Heart left ventricle (tissue), 16 donors: ENCODE measurements around the gene MPPE1. TPM values are rescaled to one million over a fixed set of nuclear protein-coding genes. Genes with fewer than 3 reads are reported as not detected.

ENCODE experiments used
- ATAC-seq, 4 donors: fragments of 200-7000 bp; cut with Tn5 transposase; one replicate each; pipeline ENCODE4 v1.9.1; 2020 to 2022; ENCODE audit warnings: moderate library complexity in 4 of 4, mild to moderate bottlenecking in 3 of 4, moderate number of reproducible peaks in 1 of 4
- DNase-seq, 5 donors: peaks; one replicate each; pipeline ENCODE4 v3.0.0-alpha.2; 2020
- H3K27ac ChIP-seq, 12 donors: fragments of 200-600 bp; sonication (generic) in 4 of 12; one replicate each; pipeline versions ENCODE4 v1.5.0 to v1.8.0; 2016 to 2022; ENCODE audit warnings: mild to moderate bottlenecking in 2 of 12
- H3K27me3 ChIP-seq, 9 donors: fragments of 200-600 bp; sonication (generic) in 2 of 9; one replicate each; pipeline versions ENCODE4 v1.5.1 to v1.8.0; 2016 to 2022; ENCODE audit warnings: mild to moderate bottlenecking in 3 of 9
- H3K36me3 ChIP-seq, 9 donors: fragments of 200-600 bp; sonication (generic) in 2 of 9; one replicate each; pipeline versions ENCODE4 v1.5.0 to v1.8.0; 2018 to 2022; ENCODE audit warnings: mild to moderate bottlenecking in 2 of 9
- H3K4me1 ChIP-seq, 12 donors: fragments of 200-600 bp; sonication (generic) in 4 of 12; one replicate each; pipeline versions ENCODE4 v1.5.0 to v1.8.0; 2016 to 2022; ENCODE audit warnings: mild to moderate bottlenecking in 3 of 12
- H3K4me3 ChIP-seq, 12 donors: fragments of 200-600 bp; sonication (generic) in 4 of 12; one replicate each; pipeline versions ENCODE4 v1.5.0 to v1.8.0; 2017 to 2022; ENCODE audit warnings: mild to moderate bottlenecking in 9 of 12, moderate library complexity in 4 of 12
- H3K9me3 ChIP-seq, 12 donors: fragments of 200-600 bp; sonication (generic) in 4 of 12; one replicate each; pipeline versions ENCODE4 v1.5.0 to v1.8.0; 2016 to 2022; ENCODE audit warnings: mild to moderate bottlenecking in 1 of 12
- POLR2A ChIP-seq, 2 donors: fragments of 450-650 bp; IDR thresholded peaks; one replicate each; pipeline ENCODE4 v1.6.1; 2017; ENCODE audit warnings: antibody characterized with exemption in 2 of 2, mild to moderate bottlenecking in 2 of 2, moderate library complexity in 2 of 2
- WGBS, 4 donors: extraction: QIAGEN DNeasy Blood & Tissue Kit in 2 of 4; methylation state at CpG; one replicate each; pipeline versions ENCODE4 v1.1.5 to v1.1.7; 2013 to 2018; 5-methylcytosine and 5-hydroxymethylcytosine counted together
- intact Hi-C, 10 donors: fragments of 100-400 bp; cut with DNase I; formaldehyde crosslinking; loops; one replicate each; pipeline versions ENCODE4 v1.11.1 to v1.14.2; 2022
- polyA plus RNA-seq, 2 donors: library from polyadenylated mRNA; stranded (reverse); fragments of 200-250 nt; gene quantifications; one replicate each; pipeline ENCODE4 v1.2.3, GENCODE V29; 2013
- total RNA-seq, 9 donors: library from RNA; depleted of rRNA in 2 of 9; stranded (reverse); fragments of >200 nt in 2 of 9; fragmentation: NEBNext Ultra II Directional in 3 of 9; extraction: Animal tissue kit (Norgen Biotek cat#: 25700) in 3 of 9; gene quantifications; one replicate each; pipeline versions ENCODE4 v1.1.0 to v1.2.4, GENCODE V29; 2016 to 2023
- TF ChIP-seq, protein P1 (sequence below), 12 donors: fragments of 200-600 bp; sonication (generic) in 4 of 12; IDR thresholded peaks; one replicate each; pipeline versions ENCODE4 v1.5.0 to v1.8.0; 2018 to 2022; ENCODE audit warnings: antibody characterized with exemption in 12 of 12, mild to moderate bottlenecking in 5 of 12
- donor health status: ischemic (EF 13 %, LVEDD 7.1; RV severe dilation, severe dysfunction).
- donor health status: healthy with polysubstance abuse.
- donor health status: DM: no; HTN: yes; CAD: no.
- donor health status: DM: no; HTN: no; CAD: no.
- donor health status: ischemic (EF 25% LVEDD 6.9; RV normal size, moderate dysfunction).
- donor health status: ischemic (EF 25% LVEDD 5.7; RV mildly dilated, moderate dysfunction).
- donor health status: healthy.
- donor health status: DM: yes; HTN: yes; CAD: no.
- donor health status: ischemic (EF 35%, LVEDD 5.7; RV mildly dilated, moderate dysfunction).
- donor health status: nonischemic (EF 11% LVEDD 7.7; RV severe dilation, severe dysfunction).
- donor health status: DM: yes; HTN: yes; CAD: no.
- donor health status: PGD.
- donor health status: ischemic (EF 29% LVEDD 5.4; RV normal size, mild dysfunction).
- donor health status: nonischemic (EF 23%, LVEDD 6.1; RV moderate dilation, normal function).

MPPE1 gene
- total and polyA plus RNA-seq, 11 donors: 17.8 to 45.5 (median 29.6) TPM

DNA sequence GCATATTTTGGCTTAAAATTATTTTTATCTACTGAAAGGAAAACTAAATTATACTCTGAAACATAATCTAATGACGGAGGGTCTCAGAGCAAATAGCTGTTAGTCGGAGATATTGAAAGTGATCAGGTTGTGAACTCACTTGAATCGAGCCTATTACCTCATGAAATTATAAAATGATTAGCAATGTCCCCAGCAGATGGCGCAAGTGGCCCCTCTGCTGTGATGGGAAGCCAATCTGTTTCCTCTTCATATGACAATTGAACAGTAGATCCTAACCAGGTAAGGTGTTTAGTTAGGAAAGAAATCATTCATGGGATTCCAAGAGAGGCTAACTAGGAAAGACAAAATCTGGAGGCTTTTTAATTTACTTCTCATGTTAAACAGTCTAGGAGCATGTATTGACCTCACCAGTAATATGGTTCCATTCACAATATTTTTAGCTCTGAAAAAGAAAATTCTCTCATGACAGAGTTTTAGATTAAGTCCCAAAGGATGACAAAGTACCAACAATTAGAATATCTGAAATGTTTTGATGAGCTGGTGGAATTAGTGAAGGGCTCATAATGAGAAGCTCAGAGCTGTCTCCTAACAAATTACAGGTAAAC, 29.9 kb upstream of the MPPE1 start:
- intact Hi-C loops: loop anchor here (1.0 to 2.0 kb wide), 5 partner anchors 56 to 101 kb away; no protein-coding TSS in a partner anchor
- H3K4me1 ChIP-seq: no peaks in the 10 kb centered on the region
- TF ChIP-seq, protein P1, sequence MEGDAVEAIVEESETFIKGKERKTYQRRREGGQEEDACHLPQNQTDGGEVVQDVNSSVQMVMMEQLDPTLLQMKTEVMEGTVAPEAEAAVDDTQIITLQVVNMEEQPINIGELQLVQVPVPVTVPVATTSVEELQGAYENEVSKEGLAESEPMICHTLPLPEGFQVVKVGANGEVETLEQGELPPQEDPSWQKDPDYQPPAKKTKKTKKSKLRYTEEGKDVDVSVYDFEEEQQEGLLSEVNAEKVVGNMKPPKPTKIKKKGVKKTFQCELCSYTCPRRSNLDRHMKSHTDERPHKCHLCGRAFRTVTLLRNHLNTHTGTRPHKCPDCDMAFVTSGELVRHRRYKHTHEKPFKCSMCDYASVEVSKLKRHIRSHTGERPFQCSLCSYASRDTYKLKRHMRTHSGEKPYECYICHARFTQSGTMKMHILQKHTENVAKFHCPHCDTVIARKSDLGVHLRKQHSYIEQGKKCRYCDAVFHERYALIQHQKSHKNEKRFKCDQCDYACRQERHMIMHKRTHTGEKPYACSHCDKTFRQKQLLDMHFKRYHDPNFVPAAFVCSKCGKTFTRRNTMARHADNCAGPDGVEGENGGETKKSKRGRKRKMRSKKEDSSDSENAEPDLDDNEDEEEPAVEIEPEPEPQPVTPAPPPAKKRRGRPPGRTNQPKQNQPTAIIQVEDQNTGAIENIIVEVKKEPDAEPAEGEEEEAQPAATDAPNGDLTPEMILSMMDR (IDR thresholded peaks at IDR 0.05): peak; percentile 70 to 95 (median 82)
- TF ChIP-seq POLR2A (IDR thresholded peaks at IDR 0.05): no peak
- H3K4me3 ChIP-seq: no peak overlapping the region
- no peaks in the 10 kb centered on the region for H3K27me3 ChIP-seq
- WGBS, 4 donors: 1 to 5% (median 4%) methylated on average over 4 of the region's 4 CpGs
- H3K36me3 ChIP-seq: no peaks in the 10 kb centered on the region
- DNase-seq (peak; percentile 57 to 80 (median 71)), ATAC-seq (peak in 3 of 4 donors; percentile 66 to 81 (median 76))
- no peaks in the 10 kb centered on the region for H3K9me3 ChIP-seq
- H3K27ac ChIP-seq: no peak overlapping the region

DNA sequence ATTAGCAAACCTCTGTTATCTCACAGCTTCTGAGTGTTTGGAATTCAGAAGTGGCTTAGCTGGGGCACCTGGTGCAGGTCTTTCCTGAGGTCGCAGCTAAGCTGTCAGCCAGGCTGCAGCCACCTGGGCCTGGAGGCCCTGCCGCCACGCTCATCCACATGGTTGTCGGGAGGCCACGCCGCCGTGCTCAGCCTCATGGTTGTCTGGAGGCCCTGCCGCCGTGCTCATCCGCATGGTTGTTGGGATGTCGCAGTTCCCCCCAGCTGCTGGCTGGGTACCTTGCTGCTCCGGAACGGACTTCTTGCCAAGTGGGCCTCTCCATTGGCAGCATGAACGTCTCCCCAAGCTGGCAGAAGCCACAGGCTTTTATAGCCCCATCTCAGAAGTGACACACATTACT, 24.3 kb upstream of the MPPE1 start:
- no peak overlapping the region for H3K27ac ChIP-seq
- H3K27me3 ChIP-seq: no peaks in the 10 kb centered on the region
- intact Hi-C loops: no loop called here
- H3K9me3 ChIP-seq: no peaks in the 10 kb centered on the region
- TF ChIP-seq, protein P1 (IDR thresholded peaks at IDR 0.05): no peak
- TF ChIP-seq POLR2A (IDR thresholded peaks at IDR 0.05): no peak
- DNase-seq: no peak
- H3K4me1 ChIP-seq: no peaks in the 10 kb centered on the region
- no peak for ATAC-seq
- H3K4me3 ChIP-seq: no peak overlapping the region
- 88 to 93% (median 92%) methylated on average over 5 to 14 of the region's 14 CpGs for WGBS, 4 donors
- H3K36me3 ChIP-seq: no peaks in the 10 kb centered on the region

DNA sequence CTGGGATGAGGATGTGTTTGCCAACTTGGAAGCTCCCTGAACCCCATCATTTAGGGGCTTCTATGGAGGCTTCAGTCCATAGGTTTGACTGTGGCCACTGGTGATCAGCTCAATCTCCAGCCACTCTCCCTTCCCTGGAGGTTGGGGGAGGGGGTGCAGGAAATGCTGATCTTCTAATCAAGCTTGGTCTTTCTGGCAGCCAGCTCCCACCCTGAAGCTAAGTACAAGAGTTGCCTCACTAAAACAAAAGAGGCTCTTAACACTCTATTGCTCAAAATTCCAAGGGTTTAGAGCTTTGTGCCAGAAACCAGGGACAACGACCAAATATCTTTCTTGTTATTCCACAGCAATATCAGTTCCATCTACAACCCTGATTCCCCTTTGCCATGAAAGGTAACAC, 19.4 kb upstream of the MPPE1 start:
- Histone ChIP-seq H3K36me3 (no peaks in the 10 kb centered on the region), H3K27me3 (no peaks in the 10 kb centered on the region), H3K27ac (no peak overlapping the region), H3K4me3 (no peak overlapping the region), H3K4me1 (peaks cover 0 to 8% (median 0%) of the 10 kb centered on the region in 12 donors), H3K9me3 (no peaks in the 10 kb centered on the region)
- TF ChIP-seq POLR2A (IDR thresholded peaks at IDR 0.05): no peak
- TF ChIP-seq, protein P1 (IDR thresholded peaks at IDR 0.05): no peak
- DNase-seq (no peak), ATAC-seq (no peak)
- intact Hi-C loops: no loop called here
- 30 to 69% (median 48%) methylated on average over 1 of the region's 1 CpG for WGBS, 4 donors

DNA sequence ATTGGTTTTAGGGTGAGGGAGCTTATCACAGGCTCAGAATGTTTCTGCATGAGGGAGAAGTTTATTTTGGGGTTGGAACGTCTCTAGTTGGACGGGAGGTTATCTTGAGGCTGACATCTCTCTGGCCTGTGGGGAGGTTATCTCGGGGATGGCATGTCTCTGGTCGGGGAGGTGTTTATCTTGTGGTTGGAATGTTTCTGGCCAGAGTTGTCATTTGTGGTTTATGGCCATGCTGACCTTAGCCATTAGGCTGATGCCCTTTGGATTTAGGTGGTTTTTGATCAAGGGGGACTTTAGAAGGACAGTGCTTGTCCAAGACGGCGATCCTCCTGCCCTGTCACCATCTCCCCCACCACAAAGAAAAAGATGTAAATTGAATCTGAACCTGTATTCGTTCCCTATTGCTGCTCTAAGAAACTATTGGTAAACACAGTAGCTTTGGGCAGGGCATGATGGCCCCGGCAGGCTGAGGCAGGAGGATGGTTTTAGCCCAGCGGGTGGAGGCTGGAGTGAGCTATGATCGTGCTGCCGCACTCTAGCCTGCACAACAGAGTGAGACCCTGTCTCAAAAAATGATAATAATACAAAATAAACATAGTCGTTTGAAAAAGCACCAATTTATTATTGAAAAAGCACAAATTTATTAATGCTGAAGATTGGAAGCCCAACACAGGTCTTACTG, 17.8 kb upstream of the MPPE1 start:
- TF ChIP-seq POLR2A (IDR thresholded peaks at IDR 0.05): no peak
- TF ChIP-seq, protein P1 (IDR thresholded peaks at IDR 0.05): no peak
- Histone ChIP-seq H3K36me3 (no peaks in the 10 kb centered on the region), H3K9me3 (no peaks in the 10 kb centered on the region), H3K27me3 (no peaks in the 10 kb centered on the region), H3K4me1 (peaks cover 0 to 8% (median 0%) of the 10 kb centered on the region in 12 donors), H3K4me3 (no peak overlapping the region), H3K27ac (no peak overlapping the region)
- intact Hi-C loops: no loop called here
- ATAC-seq: peak in 1 of 4 donors; percentile 51
- no peak for DNase-seq
- WGBS, 4 donors: 55 to 74% (median 62%) methylated on average over 12 of the region's 12 CpGs
